SK-N-SH treated with all-trans-retinoic acid at 6 μM for 48 hours (cell line): ENCODE measurements around the gene STIMATE.

Experiments used
- ATAC-seq: fragments of 200-7000 bp; cut with Tn5 transposase; 3 replicates; pipeline ENCODE4 v1.9.1; 2020; ENCODE audit warnings: mild to moderate bottlenecking, moderate library complexity
- BACH2 ChIP-seq: fragments of 250-450 bp; sonication (Bioruptor Pico); IDR thresholded peaks from 2 replicates; pipeline ENCODE4 v1.9.0; 2021; ENCODE audit warnings: mild to moderate bottlenecking, borderline replicate concordance
- CSDC2 ChIP-seq: fragments of 250-450 bp; sonication (Bioruptor Pico); IDR thresholded peaks from 2 replicates; pipeline ENCODE4 v1.5.0; 2020; ENCODE audit warnings: mild to moderate bottlenecking, moderate library complexity
- ESRRG ChIP-seq: fragments of 250-450 bp; sonication (Bioruptor Pico); IDR thresholded peaks from 2 replicates; pipeline ENCODE4 v1.6.1; 2021; ENCODE audit warnings: mild to moderate bottlenecking
- GLIS3 ChIP-seq: fragments of 250-450 bp; sonication (Bioruptor Pico); IDR thresholded peaks from 2 replicates; pipeline ENCODE4 v1.5.0; 2020; ENCODE audit warnings: mild to moderate bottlenecking, moderate library complexity
- ISL1 ChIP-seq: fragments of 250-450 bp; sonication (Bioruptor Pico); IDR thresholded peaks from 2 replicates; pipeline ENCODE4 v2.1.2; 2022; ENCODE audit warnings: mild to moderate bottlenecking, moderate library complexity
- OSR1 ChIP-seq: fragments of 250-450 bp; sonication (Bioruptor Pico); IDR thresholded peaks from 2 replicates; pipeline ENCODE4 v1.8.0; 2022; ENCODE audit warnings: moderate library complexity, mild to moderate bottlenecking, inconsistent platforms
- PPARA ChIP-seq: fragments of 250-450 bp; sonication (Bioruptor Pico); IDR thresholded peaks from 2 replicates; pipeline ENCODE4 v1.5.0; 2020; ENCODE audit warnings: mild to moderate bottlenecking, borderline replicate concordance
- RARB ChIP-seq: fragments of 250-450 bp; sonication (Bioruptor Pico); IDR thresholded peaks from 2 replicates; pipeline ENCODE4 v1.8.0; 2021; ENCODE audit warnings: mild to moderate bottlenecking, moderate library complexity
- SNAI2 ChIP-seq: fragments of 250-450 bp; sonication (Bioruptor Pico); IDR thresholded peaks from 2 replicates; pipeline ENCODE4 v1.5.0; 2020; ENCODE audit warnings: mild to moderate bottlenecking, moderate library complexity
- TCF4 ChIP-seq: fragments of 250-450 bp; sonication (Bioruptor Pico); IDR thresholded peaks from 2 replicates; pipeline ENCODE4 v1.8.0; 2021; ENCODE audit warnings: mild to moderate bottlenecking, moderate library complexity, borderline replicate concordance
- TOX ChIP-seq: fragments of 250-450 bp; sonication (Bioruptor Pico); IDR thresholded peaks from 2 replicates; pipeline ENCODE4 v1.8.0; 2021; ENCODE audit warnings: mild to moderate bottlenecking, moderate library complexity, borderline replicate concordance
- ZC3H10 ChIP-seq: fragments of 250-450 bp; sonication (Bioruptor Pico); IDR thresholded peaks from 2 replicates; pipeline ENCODE4 v1.5.1; 2021; ENCODE audit warnings: mild to moderate bottlenecking, moderate library complexity
- ZFP30 ChIP-seq: fragments of 450-650 bp; formaldehyde crosslinking; IDR thresholded peaks from 2 replicates; pipeline ENCODE4 v1.5.0; 2022; ENCODE audit warnings: mild to moderate bottlenecking, moderate library complexity
- ZNF565 ChIP-seq: fragments of 450-650 bp; formaldehyde crosslinking; conservative IDR thresholded peaks from 2 replicates; pipeline ENCODE4 v1.5.0; 2020; ENCODE audit warnings: low read depth, mild to moderate bottlenecking, moderate library complexity
- ZNF70 ChIP-seq: fragments of 450-650 bp; formaldehyde crosslinking; IDR thresholded peaks from 2 replicates; pipeline ENCODE4 v1.5.0; 2020; ENCODE audit warnings: mild to moderate bottlenecking, moderate library complexity
- ZNF8 ChIP-seq: fragments of 450-650 bp; formaldehyde crosslinking; IDR thresholded peaks from 2 replicates; pipeline ENCODE4 v1.5.0; 2020; ENCODE audit warnings: mild to moderate bottlenecking, moderate library complexity
- TF ChIP-seq, protein P1 (sequence below): fragments of 250-450 bp; sonication (Bioruptor Pico); IDR thresholded peaks from 2 replicates; pipeline ENCODE4 v1.5.1; 2021; ENCODE audit warnings: mild to moderate bottlenecking, moderate library complexity
- TF ChIP-seq, protein P2 (sequence below): fragments of 250-450 bp; sonication (Bioruptor Pico); IDR thresholded peaks from 2 replicates; pipeline ENCODE4 v1.8.0; 2020; ENCODE audit warnings: mild to moderate bottlenecking, moderate library complexity, borderline replicate concordance
- TF ChIP-seq, protein P3 (sequence below): fragments of 250-450 bp; sonication (Bioruptor Pico); IDR thresholded peaks from 2 replicates; pipeline ENCODE4 v1.5.0; 2020; ENCODE audit warnings: mild to moderate bottlenecking, moderate library complexity
- TF ChIP-seq, protein P4 (sequence below): fragments of 250-450 bp; sonication (Bioruptor Pico); IDR thresholded peaks from 2 replicates; pipeline ENCODE4 v1.5.1; 2020; ENCODE audit warnings: low read depth, mild to moderate bottlenecking, moderate library complexity
- TF ChIP-seq, protein P5 (sequence below): fragments of 250-450 bp; sonication (Bioruptor Pico); IDR thresholded peaks from 2 replicates; pipeline ENCODE4 v1.8.0; 2021; ENCODE audit warnings: low read depth, mild to moderate bottlenecking, moderate library complexity, borderline replicate concordance

Gene STIMATE

DNA sequence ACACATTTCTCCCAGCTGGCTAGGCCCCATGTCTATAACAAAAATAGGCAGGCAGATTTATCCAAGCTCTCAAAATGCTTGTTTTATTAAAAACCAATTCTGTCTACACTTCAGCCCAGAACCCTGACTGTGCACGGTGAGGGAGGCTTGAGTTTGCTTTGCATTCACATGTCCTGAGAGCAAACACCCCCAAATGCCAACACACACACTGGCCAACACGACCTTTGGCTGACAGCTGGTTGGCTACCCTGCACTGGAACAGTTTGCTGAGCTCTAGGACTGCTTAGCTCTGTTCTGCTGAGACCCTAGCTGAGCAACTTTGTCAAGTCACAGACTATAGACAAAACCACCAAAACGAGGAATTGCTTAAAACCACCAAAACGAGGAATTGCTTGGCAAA is 3.6 kb downstream of the STIMATE start:
- TF ChIP-seq CSDC2 (CRISPR knock-in tag) (no peak), ZNF565 (CRISPR knock-in tag) (no peak), OSR1 (CRISPR knock-in tag) (no peak), ZC3H10 (CRISPR knock-in tag) (no peak), SNAI2 (no peak)
- TF ChIP-seq, protein P1, sequence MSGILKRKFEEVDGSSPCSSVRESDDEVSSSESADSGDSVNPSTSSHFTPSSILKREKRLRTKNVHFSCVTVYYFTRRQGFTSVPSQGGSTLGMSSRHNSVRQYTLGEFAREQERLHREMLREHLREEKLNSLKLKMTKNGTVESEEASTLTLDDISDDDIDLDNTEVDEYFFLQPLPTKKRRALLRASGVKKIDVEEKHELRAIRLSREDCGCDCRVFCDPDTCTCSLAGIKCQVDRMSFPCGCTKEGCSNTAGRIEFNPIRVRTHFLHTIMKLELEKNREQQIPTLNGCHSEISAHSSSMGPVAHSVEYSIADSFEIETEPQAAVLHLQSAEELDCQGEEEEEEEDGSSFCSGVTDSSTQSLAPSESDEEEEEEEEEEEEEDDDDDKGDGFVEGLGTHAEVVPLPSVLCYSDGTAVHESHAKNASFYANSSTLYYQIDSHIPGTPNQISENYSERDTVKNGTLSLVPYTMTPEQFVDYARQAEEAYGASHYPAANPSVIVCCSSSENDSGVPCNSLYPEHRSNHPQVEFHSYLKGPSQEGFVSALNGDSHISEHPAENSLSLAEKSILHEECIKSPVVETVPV (CRISPR knock-in tag): no peak
- ATAC-seq: no peak

DNA sequence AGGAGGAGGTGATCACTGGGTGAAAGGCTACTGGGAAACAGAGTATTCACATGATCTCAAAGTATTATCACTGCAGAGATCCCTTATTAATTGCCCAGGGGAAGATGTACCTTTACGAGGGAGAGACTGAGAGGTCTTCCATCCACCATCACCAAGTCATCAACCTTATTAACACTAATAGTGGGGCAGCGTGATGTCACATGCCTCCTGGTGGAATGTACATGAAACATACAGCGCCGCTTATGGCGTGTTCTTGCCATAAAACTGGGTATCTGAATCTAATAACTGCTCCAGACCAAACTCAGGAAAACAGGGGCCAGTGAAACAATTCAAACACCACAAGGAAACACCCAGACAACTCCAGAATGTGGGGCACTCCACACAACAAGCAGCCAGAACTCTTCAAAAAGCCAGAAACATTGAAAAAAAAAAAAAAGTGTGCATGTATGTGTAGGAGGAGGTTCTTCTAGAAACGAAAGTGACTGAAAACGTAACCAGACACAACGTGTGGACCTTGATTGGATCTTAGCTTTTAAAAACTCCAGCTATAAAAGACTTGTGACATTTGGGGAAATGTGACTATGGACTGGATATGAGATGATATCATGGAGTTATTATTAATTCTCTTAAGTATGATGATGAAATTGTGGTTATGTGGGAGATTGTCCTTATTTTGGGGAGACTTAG is 4.6 kb downstream of the STIMATE start:
- TF ChIP-seq, protein P2, sequence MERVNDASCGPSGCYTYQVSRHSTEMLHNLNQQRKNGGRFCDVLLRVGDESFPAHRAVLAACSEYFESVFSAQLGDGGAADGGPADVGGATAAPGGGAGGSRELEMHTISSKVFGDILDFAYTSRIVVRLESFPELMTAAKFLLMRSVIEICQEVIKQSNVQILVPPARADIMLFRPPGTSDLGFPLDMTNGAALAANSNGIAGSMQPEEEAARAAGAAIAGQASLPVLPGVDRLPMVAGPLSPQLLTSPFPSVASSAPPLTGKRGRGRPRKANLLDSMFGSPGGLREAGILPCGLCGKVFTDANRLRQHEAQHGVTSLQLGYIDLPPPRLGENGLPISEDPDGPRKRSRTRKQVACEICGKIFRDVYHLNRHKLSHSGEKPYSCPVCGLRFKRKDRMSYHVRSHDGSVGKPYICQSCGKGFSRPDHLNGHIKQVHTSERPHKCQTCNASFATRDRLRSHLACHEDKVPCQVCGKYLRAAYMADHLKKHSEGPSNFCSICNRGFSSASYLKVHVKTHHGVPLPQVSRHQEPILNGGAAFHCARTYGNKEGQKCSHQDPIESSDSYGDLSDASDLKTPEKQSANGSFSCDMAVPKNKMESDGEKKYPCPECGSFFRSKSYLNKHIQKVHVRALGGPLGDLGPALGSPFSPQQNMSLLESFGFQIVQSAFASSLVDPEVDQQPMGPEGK: no peak
- no peak for TF ChIP-seq ZC3H10 (CRISPR knock-in tag)
- TF ChIP-seq OSR1 (CRISPR knock-in tag): no peak
- TF ChIP-seq BACH2 (CRISPR knock-in tag): no peak
- TF ChIP-seq CSDC2 (CRISPR knock-in tag): no peak
- no peak for TF ChIP-seq RARB (CRISPR knock-in tag)
- no peak for ATAC-seq

DNA sequence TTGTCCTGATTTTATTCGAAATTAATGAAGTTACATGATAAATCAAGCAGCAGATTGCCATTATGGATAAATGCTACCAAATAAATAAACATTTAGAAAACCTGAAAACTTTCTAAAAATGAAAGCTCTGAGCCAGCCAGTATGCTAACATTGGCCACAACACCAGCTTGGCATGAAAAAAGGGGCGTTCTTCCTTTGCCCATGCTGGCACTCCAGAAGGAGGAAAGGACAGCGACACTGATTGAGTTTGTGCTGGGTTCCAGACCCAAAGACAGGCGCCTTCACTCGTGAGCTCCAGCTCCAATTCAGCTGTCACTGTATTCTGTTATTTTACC is 5.1 kb downstream of the STIMATE start:
- TF ChIP-seq, protein P2: no peak
- TF ChIP-seq, protein P1 (CRISPR knock-in tag): no peak
- TF ChIP-seq ZC3H10 (CRISPR knock-in tag): no peak
- no peak for TF ChIP-seq BACH2 (CRISPR knock-in tag)
- TF ChIP-seq TCF4: no peak
- no peak for TF ChIP-seq ZFP30 (CRISPR knock-in tag)
- TF ChIP-seq, protein P3, sequence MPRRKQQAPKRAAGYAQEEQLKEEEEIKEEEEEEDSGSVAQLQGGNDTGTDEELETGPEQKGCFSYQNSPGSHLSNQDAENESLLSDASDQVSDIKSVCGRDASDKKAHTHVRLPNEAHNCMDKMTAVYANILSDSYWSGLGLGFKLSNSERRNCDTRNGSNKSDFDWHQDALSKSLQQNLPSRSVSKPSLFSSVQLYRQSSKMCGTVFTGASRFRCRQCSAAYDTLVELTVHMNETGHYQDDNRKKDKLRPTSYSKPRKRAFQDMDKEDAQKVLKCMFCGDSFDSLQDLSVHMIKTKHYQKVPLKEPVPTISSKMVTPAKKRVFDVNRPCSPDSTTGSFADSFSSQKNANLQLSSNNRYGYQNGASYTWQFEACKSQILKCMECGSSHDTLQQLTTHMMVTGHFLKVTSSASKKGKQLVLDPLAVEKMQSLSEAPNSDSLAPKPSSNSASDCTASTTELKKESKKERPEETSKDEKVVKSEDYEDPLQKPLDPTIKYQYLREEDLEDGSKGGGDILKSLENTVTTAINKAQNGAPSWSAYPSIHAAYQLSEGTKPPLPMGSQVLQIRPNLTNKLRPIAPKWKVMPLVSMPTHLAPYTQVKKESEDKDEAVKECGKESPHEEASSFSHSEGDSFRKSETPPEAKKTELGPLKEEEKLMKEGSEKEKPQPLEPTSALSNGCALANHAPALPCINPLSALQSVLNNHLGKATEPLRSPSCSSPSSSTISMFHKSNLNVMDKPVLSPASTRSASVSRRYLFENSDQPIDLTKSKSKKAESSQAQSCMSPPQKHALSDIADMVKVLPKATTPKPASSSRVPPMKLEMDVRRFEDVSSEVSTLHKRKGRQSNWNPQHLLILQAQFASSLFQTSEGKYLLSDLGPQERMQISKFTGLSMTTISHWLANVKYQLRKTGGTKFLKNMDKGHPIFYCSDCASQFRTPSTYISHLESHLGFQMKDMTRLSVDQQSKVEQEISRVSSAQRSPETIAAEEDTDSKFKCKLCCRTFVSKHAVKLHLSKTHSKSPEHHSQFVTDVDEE (CRISPR knock-in tag): no peak
- no peak for TF ChIP-seq ZNF565 (CRISPR knock-in tag)
- TF ChIP-seq ZNF70 (CRISPR knock-in tag): no peak
- TF ChIP-seq, protein P4, sequence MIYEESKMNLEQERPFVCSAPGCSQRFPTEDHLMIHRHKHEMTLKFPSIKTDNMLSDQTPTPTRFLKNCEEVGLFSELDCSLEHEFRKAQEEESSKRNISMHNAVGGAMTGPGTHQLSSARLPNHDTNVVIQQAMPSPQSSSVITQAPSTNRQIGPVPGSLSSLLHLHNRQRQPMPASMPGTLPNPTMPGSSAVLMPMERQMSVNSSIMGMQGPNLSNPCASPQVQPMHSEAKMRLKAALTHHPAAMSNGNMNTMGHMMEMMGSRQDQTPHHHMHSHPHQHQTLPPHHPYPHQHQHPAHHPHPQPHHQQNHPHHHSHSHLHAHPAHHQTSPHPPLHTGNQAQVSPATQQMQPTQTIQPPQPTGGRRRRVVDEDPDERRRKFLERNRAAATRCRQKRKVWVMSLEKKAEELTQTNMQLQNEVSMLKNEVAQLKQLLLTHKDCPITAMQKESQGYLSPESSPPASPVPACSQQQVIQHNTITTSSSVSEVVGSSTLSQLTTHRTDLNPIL (CRISPR knock-in tag): no peak
- no peak for TF ChIP-seq OSR1 (CRISPR knock-in tag)
- TF ChIP-seq, all 23 proteins: peak for 0

DNA sequence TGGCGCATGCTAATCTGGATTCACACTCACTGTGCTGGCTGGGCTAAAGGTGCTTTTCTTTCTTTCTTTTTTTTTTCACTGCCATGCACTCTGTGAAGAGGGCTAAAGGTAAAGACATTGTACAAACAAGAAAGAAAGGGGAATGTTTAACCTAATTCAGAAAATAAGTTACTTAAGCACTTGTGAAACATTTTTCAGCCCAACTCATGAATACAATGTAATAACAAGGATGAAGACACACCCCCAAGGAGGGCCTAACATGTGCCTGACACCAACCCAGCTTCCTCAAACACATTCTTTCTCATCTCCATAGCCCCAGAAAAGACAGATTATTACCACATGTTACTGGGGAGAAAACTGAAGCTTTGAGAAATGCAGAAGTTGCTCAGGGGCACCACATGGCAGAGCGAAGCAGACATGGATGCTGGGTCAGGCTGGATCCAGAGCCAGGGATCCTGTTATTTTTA is 5.7 kb downstream of the STIMATE start:
- ATAC-seq: peak; percentile 74
- TF ChIP-seq ZNF70 (CRISPR knock-in tag) (no peak), TOX (CRISPR knock-in tag) (no peak), CSDC2 (CRISPR knock-in tag) (no peak), GLIS3 (CRISPR knock-in tag) (no peak), ISL1 (CRISPR knock-in tag) (no peak), ESRRG (CRISPR knock-in tag) (no peak), SNAI2 (no peak), PPARA (CRISPR knock-in tag) (no peak), ZFP30 (CRISPR knock-in tag) (no peak), ZNF8 (CRISPR knock-in tag) (no peak)
- TF ChIP-seq, protein P4 (CRISPR knock-in tag): no peak
- TF ChIP-seq, protein P5, sequence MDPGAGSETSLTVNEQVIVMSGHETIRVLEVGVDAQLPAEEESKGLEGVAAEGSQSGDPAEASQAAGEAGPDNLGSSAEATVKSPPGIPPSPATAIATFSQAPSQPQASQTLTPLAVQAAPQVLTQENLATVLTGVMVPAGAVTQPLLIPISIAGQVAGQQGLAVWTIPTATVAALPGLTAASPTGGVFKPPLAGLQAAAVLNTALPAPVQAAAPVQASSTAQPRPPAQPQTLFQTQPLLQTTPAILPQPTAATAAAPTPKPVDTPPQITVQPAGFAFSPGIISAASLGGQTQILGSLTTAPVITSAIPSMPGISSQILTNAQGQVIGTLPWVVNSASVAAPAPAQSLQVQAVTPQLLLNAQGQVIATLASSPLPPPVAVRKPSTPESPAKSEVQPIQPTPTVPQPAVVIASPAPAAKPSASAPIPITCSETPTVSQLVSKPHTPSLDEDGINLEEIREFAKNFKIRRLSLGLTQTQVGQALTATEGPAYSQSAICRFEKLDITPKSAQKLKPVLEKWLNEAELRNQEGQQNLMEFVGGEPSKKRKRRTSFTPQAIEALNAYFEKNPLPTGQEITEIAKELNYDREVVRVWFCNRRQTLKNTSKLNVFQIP (CRISPR knock-in tag): no peak

More for the DNA sequence above, 5.1 kb downstream of the STIMATE start:
- ATAC-seq: no peak
